HEK293T (cell line): ENCODE measurements around the gene SUSD3.

Experiments
- BHLHE40 ChIP-seq: fragments of 450-650 bp; IDR thresholded peaks from 2 replicates; pipeline ENCODE4 v1.6.1; 2016; ENCODE audit warnings: mild to moderate bottlenecking, moderate library complexity, borderline replicate concordance
- ELF4 ChIP-seq: fragments of 450-650 bp; IDR thresholded peaks from 2 replicates; pipeline ENCODE4 v1.6.1; 2017; ENCODE audit warnings: antibody characterized with exemption
- FOXK2 ChIP-seq: fragments of 450-650 bp; IDR thresholded peaks from 2 replicates; pipeline ENCODE4 v1.6.1; 2016; ENCODE audit warnings: mild to moderate bottlenecking
- L3MBTL2 ChIP-seq: fragments of 450-650 bp; conservative IDR thresholded peaks from 2 replicates; pipeline ENCODE4 v1.6.1; 2016; ENCODE audit warnings: mild to moderate bottlenecking
- LEF1 ChIP-seq: fragments of 450-650 bp; IDR thresholded peaks from 2 replicates; pipeline ENCODE4 v1.6.1; 2017; ENCODE audit warnings: mild to moderate bottlenecking, borderline replicate concordance
- NFRKB ChIP-seq: fragments of 450-650 bp; IDR thresholded peaks from 2 replicates; pipeline ENCODE4 v1.6.1; 2016; ENCODE audit warnings: mild to moderate bottlenecking, moderate library complexity
- SP1 ChIP-seq: fragments of 450-650 bp; IDR thresholded peaks from 2 replicates; pipeline ENCODE4 v1.6.1; 2017
- TARDBP ChIP-seq: fragments of 450-650 bp; IDR thresholded peaks from 2 replicates; pipeline ENCODE4 v1.6.1; 2016

DNA sequence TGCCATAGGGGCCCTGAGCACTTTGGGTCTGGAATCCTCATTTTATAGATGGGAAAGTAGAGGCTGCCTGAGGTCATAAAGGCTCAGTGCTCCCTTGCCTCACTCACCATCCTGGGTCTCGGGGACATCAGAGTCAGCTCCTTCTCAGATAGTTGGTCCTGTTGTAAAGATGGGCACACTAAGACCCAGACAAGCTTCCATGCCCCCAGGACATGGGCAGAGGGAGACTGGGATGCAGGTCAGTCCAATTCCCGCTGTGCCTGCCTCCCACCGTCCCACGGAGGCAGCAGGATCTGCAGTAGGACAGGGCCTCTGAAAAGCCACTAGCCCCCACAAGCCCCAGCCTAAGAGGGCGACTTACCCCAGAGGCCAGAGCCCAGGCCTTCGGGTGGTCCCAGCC is 19.0 kb upstream of the SUSD3 start:
- no peak for TF ChIP-seq NFRKB
- TF ChIP-seq BHLHE40, result no peak
- no peak for TF ChIP-seq SP1
- no peak for TF ChIP-seq LEF1
- TF ChIP-seq FOXK2, result no peak
- no peak for TF ChIP-seq ELF4
- no peak for TF ChIP-seq L3MBTL2
- no peak for TF ChIP-seq TARDBP
